Trophoblast cell (in vitro differentiated cells and primary cell): ENCODE measurements around the gene TCP11L2. TPM values are rescaled to one million over a fixed set of nuclear protein-coding genes. Genes with fewer than 3 reads are reported as not detected.

Experiments
- DNase-seq, 2 donors: peaks; one replicate each; pipeline ENCODE4 v3.0.0-alpha.2; 2016
- H2AFZ ChIP-seq: 2 replicates; pipeline ENCODE4 v1.6.1; 2013; ENCODE audit warnings: low read length, moderate library complexity, mild to moderate bottlenecking; ENCODE audit not compliant: insufficient read depth, poor library complexity
- H2AK5ac ChIP-seq: 2 replicates; pipeline ENCODE4 v1.6.1; 2013; ENCODE audit warnings: mild to moderate bottlenecking, low read length
- H2BK120ac ChIP-seq: 2 replicates; pipeline ENCODE4 v1.6.1; 2013; ENCODE audit warnings: low read length, mild to moderate bottlenecking, moderate library complexity; ENCODE audit not compliant: insufficient read depth, poor library complexity
- H2BK12ac ChIP-seq: 2 replicates; pipeline ENCODE4 v1.6.1; 2013; ENCODE audit warnings: mild to moderate bottlenecking, low read length, moderate library complexity
- H2BK5ac ChIP-seq: 2 replicates; pipeline ENCODE4 v1.6.1; 2013; ENCODE audit warnings: low read length, low read depth, moderate library complexity, mild to moderate bottlenecking; ENCODE audit not compliant: poor library complexity
- H3K14ac ChIP-seq: 2 replicates; pipeline ENCODE4 v1.6.1; 2013; ENCODE audit warnings: mild to moderate bottlenecking, low read length
- H3K18ac ChIP-seq: 2 replicates; pipeline ENCODE4 v1.6.1; 2013; ENCODE audit warnings: mild to moderate bottlenecking, low read length
- H3K23ac ChIP-seq: 2 replicates; pipeline ENCODE4 v1.6.1; 2013; ENCODE audit warnings: low read length
- H3K27ac ChIP-seq: 2 replicates; pipeline ENCODE4 v1.5.1; 2013; ENCODE audit warnings: low read depth, mild to moderate bottlenecking, inconsistent platforms, low read length, moderate library complexity
- H3K27me3 ChIP-seq: 2 replicates; pipeline ENCODE4 v1.6.1; 2013; ENCODE audit warnings: inconsistent platforms, mild to moderate bottlenecking, low read length, moderate library complexity; ENCODE audit not compliant: insufficient read depth
- H3K36me3 ChIP-seq, 2 experiments: 1 replicate in 1 of 2; 2 replicates in 1 of 2; pipeline ENCODE4 v1.6.1; 2013; ENCODE audit warnings: low read length in 2 of 2, mild to moderate bottlenecking in 2 of 2, moderate library complexity in 1 of 2; ENCODE audit not compliant: insufficient read depth in 2 of 2, control insufficient read depth in 1 of 2
- H3K4ac ChIP-seq: 2 replicates; pipeline ENCODE4 v1.6.1; 2013; ENCODE audit warnings: low read depth, mild to moderate bottlenecking, low read length, moderate library complexity
- H3K4me1 ChIP-seq, 2 experiments: 1 replicate in 1 of 2; 2 replicates in 1 of 2; pipeline ENCODE4 v1.6.1; 2013; ENCODE audit warnings: low read length in 2 of 2, mild to moderate bottlenecking in 2 of 2, moderate library complexity in 1 of 2; ENCODE audit not compliant: insufficient read depth in 2 of 2, control insufficient read depth in 1 of 2
- H3K4me2 ChIP-seq: 2 replicates; pipeline ENCODE4 v1.6.1; 2013; ENCODE audit warnings: inconsistent platforms, mild to moderate bottlenecking, low read length, moderate library complexity
- H3K4me3 ChIP-seq: 2 replicates; pipeline ENCODE4 v1.5.1; 2013; ENCODE audit warnings: mild to moderate bottlenecking, low read depth, low read length, inconsistent platforms
- H3K79me1 ChIP-seq: one replicate; pipeline ENCODE4 v1.6.1; 2013; ENCODE audit warnings: low read length
- H3K79me2 ChIP-seq: 2 replicates; pipeline ENCODE4 v1.6.1; 2013; ENCODE audit warnings: low read length, mild to moderate bottlenecking; ENCODE audit not compliant: control insufficient read depth, insufficient read depth, poor library complexity
- H3K9ac ChIP-seq: 2 replicates; pipeline ENCODE4 v1.6.1; 2013; ENCODE audit warnings: mild to moderate bottlenecking, low read length
- H3K9me3 ChIP-seq: 2 replicates; pipeline ENCODE4 v1.6.1; 2013; ENCODE audit warnings: low read depth, mild to moderate bottlenecking, control low read depth, inconsistent platforms, low read length; ENCODE audit not compliant: insufficient read depth
- H4K12ac ChIP-seq: 2 replicates; pipeline ENCODE4 v1.6.1; 2013; ENCODE audit warnings: low read depth, mild to moderate bottlenecking, low read length, moderate library complexity
- H4K8ac ChIP-seq: 2 replicates; pipeline ENCODE4 v1.6.1; 2013; ENCODE audit warnings: low read depth, mild to moderate bottlenecking, low read length, moderate library complexity
- H4K91ac ChIP-seq: one replicate; pipeline ENCODE4 v1.6.1; 2013; ENCODE audit warnings: low read depth, mild to moderate bottlenecking, low read length, moderate library complexity
- WGBS: extraction: QIAGEN DNeasy Blood & Tissue Kit; methylation state at CpG from one replicate; pipeline ENCODE4 v1.1.7; 2013; ENCODE audit warnings: missing lambda C conversion rate; ENCODE audit not compliant: insufficient read length, insufficient coverage; ENCODE audit errors: extremely low coverage; 5-methylcytosine and 5-hydroxymethylcytosine counted together
- polyA plus RNA-seq: library from polyadenylated mRNA; stranded (reverse); fragments of 200-250 nt; gene quantifications from 2 replicates; pipeline ENCODE4 v1.2.3, GENCODE V29; 2013

Gene TCP11L2
- polyA plus RNA-seq = 24.3 and 25.1 TPM in 2 replicates

DNA sequence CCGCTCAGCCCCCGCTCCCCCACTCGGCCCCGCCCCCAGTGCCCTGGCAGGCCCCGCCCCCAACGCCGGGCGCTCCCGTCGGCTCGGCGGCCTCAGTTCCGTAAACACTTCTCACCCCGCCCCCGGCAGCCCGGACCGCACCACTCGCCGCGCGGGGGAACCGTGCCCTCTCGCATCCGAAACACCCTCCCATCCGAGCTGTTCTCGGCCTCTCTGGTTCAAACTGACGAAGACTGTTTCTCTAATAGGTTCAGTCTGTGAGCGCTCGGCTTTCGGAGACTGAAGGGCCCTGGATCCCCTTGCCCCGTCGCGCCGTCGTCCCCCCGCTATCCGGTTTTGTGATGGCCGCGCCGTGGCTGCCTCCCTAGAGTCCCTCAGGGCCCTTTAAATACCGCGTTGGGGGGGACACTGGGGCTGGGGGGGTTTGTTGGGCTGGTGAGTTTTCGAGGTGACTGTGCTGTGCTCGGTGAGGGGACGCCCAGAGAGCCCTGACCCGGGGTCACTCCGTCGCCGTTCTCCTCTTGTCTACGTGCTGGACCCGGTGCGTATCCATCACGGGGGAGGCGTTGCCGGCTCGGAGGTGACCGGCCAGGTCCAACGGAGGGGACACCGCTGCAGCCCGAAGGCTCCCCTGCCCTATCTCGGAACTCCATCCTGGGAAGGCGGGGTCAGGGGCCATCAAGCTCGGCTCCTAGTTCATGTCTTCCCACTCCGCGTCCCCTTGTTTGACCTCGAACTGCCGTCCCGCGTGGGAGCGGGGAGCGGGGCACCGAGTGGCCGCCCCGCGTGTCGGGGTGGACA lies at the start of gene TCP11L2:
TCP11L2 (plus strand) TSS at position 333 of the 801 bp plus-strand sequence. CDS start 8,343 bp downstream, outside the sequence.
- peak within 1 kb of the TSS; percentile 82 for H3K9ac ChIP-seq
- H3K14ac ChIP-seq = peak within 1 kb of the TSS; percentile 92
- H3K4me3 ChIP-seq = peak within 1 kb of the TSS; percentile 88
- H3K4ac ChIP-seq = peak within 1 kb of the TSS; percentile 68
- peak within 1 kb of the TSS; percentile 75 for H4K12ac ChIP-seq
- WGBS = no CpG with 5 or more reads among the region's 76 CpGs
- peak within 1 kb of the TSS; percentile 48 for H3K18ac ChIP-seq
- DNase-seq = peak; percentile 62 to 87
- H3K79me1 ChIP-seq = peaks cover 10% of the 10 kb centered on the region
- H3K9me3 ChIP-seq = no peaks in the 10 kb centered on the region
- H3K36me3 ChIP-seq = no peaks in the 10 kb centered on the region
- no peak within 1 kb of the TSS for H3K23ac ChIP-seq
- peak within 1 kb of the TSS; percentile 96 for H4K91ac ChIP-seq
- peak within 1 kb of the TSS; percentile 98 for H2BK5ac ChIP-seq
- peak within 1 kb of the TSS; percentile 98 for H2BK120ac ChIP-seq
- H2BK12ac ChIP-seq = peak within 1 kb of the TSS; percentile 98
- H2AK5ac ChIP-seq = no peak within 1 kb of the TSS
- H3K27ac ChIP-seq = peak within 1 kb of the TSS; percentile 32
- H3K79me2 ChIP-seq = peaks cover 6% of the 10 kb centered on the region
- peak within 1 kb of the TSS; percentile 91 for H2AFZ ChIP-seq
- H3K27me3 ChIP-seq = no peaks in the 10 kb centered on the region
- peak within 1 kb of the TSS; percentile 90 for H4K8ac ChIP-seq
- peaks cover 3 to 7% of the 10 kb centered on the region in 2 experiments for H3K4me1 ChIP-seq
- peak within 1 kb of the TSS; percentile 92 for H3K4me2 ChIP-seq

DNA sequence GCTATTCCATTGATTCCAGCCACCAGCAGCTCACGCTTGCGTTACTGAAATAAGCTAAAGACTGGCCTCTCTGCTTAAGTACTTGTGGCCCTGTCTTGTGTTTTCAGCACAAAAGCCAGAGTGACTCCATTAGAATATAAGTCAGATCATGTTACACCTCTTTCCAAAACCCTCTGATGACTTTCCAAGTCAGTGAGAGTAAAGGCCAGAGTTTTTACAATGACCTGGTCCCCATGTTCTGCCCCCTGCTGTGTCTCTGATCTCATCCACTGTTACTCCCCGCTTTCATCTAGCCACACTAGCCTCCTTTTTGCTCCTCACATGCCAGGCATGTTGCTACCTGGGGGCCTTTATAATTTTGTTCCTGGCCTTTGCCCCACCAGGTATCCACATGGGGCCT lies 47.8 kb upstream of the TCP11L2 start:
- Histone ChIP-seq H2AK5ac (no peak overlapping the region), H3K79me1 (no peaks in the 10 kb centered on the region), H2AFZ (no peak overlapping the region), H3K9ac (no peak overlapping the region), H3K14ac (no peak overlapping the region), H4K91ac (no peak overlapping the region), H3K27ac (no peak overlapping the region), H3K79me2 (no peaks in the 10 kb centered on the region), H3K18ac (no peak overlapping the region), H3K4me1 (no peaks in the 10 kb centered on the region), H2BK120ac (no peak overlapping the region), H4K12ac (no peak overlapping the region), H3K4ac (no peak overlapping the region), H3K23ac (no peak overlapping the region), H3K4me3 (no peak overlapping the region), H3K4me2 (no peak overlapping the region), H3K27me3 (no peaks in the 10 kb centered on the region), H3K36me3 (no peaks in the 10 kb centered on the region), H3K9me3 (no peaks in the 10 kb centered on the region), H2BK12ac (no peak overlapping the region), H4K8ac (no peak overlapping the region), H2BK5ac (no peak overlapping the region)
- peak in 1 of 2 donors; percentile 38 for DNase-seq
- no CpG with 5 or more reads among the region's 3 CpGs for WGBS

DNA sequence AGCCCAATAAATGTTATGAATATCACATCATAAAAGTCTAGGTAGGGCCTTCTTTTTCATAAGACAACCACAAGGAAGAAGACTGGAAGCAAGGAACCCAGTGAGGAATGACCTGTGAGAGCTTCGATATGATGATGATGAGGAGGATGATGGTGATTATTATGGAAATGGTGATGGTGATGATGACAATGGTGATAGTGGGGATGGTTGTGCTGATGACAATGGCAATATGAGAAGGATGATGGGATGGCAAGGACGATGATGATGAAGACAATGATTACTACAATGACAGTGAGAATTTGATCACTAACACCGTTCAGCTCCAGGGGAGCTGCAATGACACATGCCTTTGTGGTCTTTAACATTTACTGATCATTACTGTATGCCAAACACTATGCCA lies 47.0 kb upstream of the TCP11L2 start:
- Histone ChIP-seq H3K4me3 (no peak overlapping the region), H2BK12ac (no peak overlapping the region), H3K27me3 (no peaks in the 10 kb centered on the region), H2AK5ac (no peak overlapping the region), H4K8ac (no peak overlapping the region), H2AFZ (no peak overlapping the region), H3K18ac (no peak overlapping the region), H4K12ac (no peak overlapping the region), H3K36me3 (no peaks in the 10 kb centered on the region), H2BK120ac (no peak overlapping the region), H2BK5ac (no peak overlapping the region), H3K4ac (no peak overlapping the region), H3K23ac (no peak overlapping the region), H3K14ac (no peak overlapping the region), H4K91ac (no peak overlapping the region), H3K79me1 (no peaks in the 10 kb centered on the region), H3K27ac (no peak overlapping the region), H3K79me2 (no peaks in the 10 kb centered on the region), H3K4me1 (no peaks in the 10 kb centered on the region), H3K9ac (no peak overlapping the region), H3K4me2 (no peak overlapping the region), H3K9me3 (no peaks in the 10 kb centered on the region)
- DNase-seq = no peak
- 100% methylated on average over 1 of the region's 3 CpGs for whole genome bisulfite sequencing

DNA sequence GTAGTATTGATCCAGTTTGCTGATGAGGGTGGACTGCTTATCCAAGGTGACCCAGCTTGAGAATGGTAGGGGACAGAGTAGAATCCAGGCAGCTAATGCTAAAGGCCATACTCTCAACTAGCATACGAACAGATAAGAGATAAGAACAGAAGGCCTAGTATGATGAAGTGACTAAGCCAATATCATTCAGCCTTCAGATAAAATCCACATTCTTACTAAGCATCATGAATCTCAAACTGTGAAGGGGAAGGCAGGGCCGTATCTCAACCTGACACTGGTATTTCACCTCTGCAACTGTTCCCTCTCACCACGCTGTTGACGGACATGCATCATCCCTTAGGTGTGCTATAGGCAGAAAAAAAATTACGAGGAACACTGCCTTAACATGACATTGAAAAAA lies 46.6 kb upstream of the TCP11L2 start:
- Histone ChIP-seq H3K9me3 (no peaks in the 10 kb centered on the region), H3K79me2 (no peaks in the 10 kb centered on the region), H2BK12ac (no peak overlapping the region), H3K4ac (no peak overlapping the region), H2AFZ (no peak overlapping the region), H3K27me3 (no peaks in the 10 kb centered on the region), H3K9ac (no peak overlapping the region), H3K36me3 (no peaks in the 10 kb centered on the region), H3K18ac (no peak overlapping the region), H3K23ac (no peak overlapping the region), H3K4me1 (no peaks in the 10 kb centered on the region), H3K4me3 (no peak overlapping the region), H4K12ac (no peak overlapping the region), H3K4me2 (no peak overlapping the region), H3K14ac (no peak overlapping the region), H2BK5ac (no peak overlapping the region), H4K8ac (no peak overlapping the region), H2BK120ac (no peak overlapping the region), H4K91ac (no peak overlapping the region), H2AK5ac (no peak overlapping the region), H3K27ac (no peak overlapping the region), H3K79me1 (no peaks in the 10 kb centered on the region)
- peak in 1 of 2 donors; percentile 26 for DNase-seq
- WGBS = no CpG with 5 or more reads among the region's 5 CpGs
